Pons (tissue), 1 donor: ENCODE measurements around the gene RAD54L.
"Not testable (repeated sequence)": the region's sequence is repeated elsewhere in the genome, so short reads cannot be mapped to it uniquely, and the experiment has no call there.

ENCODE experiments used
- DNase-seq: peaks from one replicate; pipeline ENCODE4 v3.0.0-alpha.2; 2016; ENCODE audit warnings: low spot score

RAD54L gene

DNA sequence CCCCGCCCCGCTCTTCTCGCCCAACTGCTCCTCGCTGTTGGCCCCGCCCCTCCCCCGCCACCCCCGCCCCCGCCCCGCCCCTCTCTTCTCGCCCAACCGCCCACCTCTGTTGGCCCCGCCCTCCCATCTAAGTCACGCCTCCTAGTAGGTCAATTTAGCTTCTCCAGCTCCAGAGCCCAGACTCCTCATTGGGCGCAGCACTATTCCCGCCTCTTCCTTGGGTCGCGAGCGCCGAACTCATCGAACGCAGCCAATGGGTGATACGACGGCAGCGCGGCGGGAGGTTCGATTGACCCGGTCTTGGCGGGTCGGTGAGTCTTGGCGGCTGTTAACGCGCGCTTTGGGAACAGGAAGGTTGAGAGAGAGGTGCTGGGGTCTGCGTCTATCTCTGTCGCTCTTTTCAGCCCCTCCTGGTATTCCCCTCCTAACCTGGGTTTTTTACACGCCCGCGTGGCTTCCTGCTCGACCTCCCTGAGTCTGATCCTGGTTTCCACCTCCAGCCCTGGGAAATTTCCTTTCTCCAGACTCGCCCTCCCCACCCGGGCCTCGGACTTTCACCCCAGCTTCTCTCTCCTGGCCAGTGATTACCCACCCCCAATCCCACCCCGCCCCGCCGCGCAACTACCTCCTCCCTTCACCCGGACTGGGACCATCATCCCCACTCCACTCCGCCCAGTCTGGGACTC, at the start of gene RAD54L:
TSS of gene RAD54L (plus strand) at position 328 of the 686 bp plus-strand sequence. CDS start 643 bp downstream, outside the sequence.
- DNase-seq = peak; percentile 98

DNA sequence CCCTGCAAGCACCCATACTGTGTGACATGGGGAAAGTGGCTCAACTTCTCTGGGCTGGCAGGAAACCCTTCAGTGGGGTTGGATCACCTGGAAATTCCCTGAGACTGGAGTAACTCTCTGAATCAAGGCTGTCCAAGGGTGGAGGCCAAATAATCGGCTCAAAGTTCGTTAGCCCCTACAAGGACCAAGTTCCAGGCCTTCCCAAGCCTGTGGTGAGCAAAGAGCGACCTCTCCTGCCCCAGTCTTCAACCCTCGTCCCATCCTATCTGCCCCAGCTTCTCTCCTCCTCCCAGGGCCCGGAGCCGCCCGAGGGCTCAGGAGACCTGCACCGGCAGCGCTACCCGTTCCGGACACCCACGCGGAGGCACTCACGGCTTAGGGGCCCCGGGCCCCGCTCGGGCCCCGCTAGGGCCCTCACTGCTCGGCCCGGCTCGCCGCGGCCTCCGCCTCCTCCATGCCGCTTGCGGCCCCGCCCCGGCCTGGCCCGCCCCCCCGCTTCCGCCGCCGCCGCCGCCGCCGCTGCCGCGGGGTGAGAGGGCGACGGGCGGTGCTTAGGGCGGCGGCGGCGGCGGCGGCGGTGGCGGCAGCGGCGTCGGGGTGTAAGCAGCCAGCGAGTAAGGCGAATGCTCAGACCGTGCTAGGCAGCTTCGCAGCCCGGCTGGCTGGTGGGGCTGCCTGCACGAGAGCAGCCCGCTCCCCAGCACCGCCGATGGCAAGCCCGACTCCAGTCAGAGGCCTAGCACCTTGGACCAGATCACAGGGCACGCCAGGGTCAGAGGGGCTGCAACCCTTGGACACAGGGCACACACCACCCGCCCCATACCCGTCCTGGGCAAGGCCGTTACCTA, 49.4 kb upstream of the RAD54L start, which contains the start of gene POMGNT1:
TSS of gene POMGNT1 (minus strand) at position 471 of the 848 bp plus-strand sequence. CDS start 613 bp downstream, outside the sequence.
- DNase-seq = no peak

DNA sequence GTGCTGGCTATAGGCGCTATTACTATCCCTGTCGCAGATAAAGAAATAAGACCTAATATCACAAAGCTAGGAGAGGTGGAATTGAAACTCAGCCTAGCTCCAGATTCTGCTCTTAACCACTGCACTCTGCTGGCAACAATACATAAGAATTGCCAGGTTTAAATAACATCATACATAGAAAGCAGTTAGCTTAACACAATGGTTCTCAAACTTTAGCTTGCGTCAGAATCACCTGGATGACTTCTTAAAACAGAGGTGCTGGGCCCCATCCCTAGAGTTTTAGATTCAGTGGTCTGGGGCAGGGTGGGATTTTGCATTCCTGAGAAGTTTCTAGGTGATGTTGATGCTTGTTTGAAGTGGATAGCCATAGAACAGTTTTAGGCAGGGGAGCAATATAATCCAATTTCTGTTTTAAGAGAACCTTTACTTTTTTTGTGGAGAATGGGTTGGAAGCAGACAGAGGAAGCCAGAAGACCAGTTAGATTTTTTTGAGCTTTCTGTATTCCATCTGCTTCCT, 48.3 kb upstream of the RAD54L start:
- no peak for DNase-seq

DNA sequence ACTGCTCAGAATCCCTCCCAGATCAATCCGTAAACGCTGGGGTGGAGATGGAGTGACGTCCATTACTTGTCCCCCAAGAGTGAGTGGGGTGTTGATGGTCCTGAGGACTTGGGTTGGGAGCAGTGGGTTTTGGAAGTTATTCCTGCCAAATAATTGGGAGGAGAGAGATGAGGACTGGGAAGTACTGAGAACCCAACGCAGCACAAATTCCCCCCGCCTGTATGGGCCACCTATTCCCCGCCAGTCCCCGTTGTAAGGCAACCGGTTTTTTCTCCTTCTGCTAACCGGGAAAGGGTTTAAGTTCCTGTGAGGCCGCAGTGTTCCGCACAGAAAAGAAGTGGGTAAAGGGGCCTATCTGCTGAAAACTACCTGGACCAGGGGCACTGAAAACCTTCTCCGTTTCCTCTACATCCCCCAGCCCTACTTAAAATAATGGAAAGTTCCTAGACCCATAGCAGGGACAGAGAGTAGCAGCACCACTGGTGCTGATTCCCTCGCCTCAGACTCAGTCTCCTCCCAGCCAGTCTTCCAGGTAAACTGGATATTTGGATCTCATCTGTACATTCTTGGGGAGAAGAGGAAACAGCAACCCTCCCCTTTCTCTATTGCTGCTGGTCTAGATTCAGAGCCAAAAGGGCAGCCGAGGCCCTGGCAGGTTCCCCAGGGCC, 43.7 kb upstream of the RAD54L start:
- peak; percentile 56 for DNase-seq

GRCh38 chr1:46204406-46204742, 43.2 kb upstream of the RAD54L start:
- peak; percentile 66 for DNase-seq

DNA sequence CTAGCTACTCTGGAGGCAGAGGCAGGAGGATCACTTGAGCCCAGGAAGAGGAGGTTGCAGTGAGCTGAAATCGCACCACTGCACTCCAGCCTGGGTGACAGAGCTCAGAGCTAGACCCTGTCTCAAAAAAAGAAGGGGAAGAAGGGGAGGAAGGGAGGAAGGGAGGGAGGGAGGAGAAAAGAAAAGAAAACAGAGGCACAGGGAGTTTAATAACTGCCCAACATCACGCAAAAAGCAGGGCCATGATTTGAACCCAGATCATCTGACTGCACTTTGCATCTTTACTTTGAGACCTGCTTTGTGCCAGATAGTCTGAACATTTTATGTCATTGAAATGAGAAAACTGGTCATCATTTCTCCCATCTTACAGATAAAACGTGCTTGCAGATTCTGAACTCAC, 42.4 kb upstream of the RAD54L start:
- DNase-seq = no peak

GRCh38 chr1:46205791-46206190, 41.8 kb upstream of the RAD54L start:
- no peak for DNase-seq

DNA sequence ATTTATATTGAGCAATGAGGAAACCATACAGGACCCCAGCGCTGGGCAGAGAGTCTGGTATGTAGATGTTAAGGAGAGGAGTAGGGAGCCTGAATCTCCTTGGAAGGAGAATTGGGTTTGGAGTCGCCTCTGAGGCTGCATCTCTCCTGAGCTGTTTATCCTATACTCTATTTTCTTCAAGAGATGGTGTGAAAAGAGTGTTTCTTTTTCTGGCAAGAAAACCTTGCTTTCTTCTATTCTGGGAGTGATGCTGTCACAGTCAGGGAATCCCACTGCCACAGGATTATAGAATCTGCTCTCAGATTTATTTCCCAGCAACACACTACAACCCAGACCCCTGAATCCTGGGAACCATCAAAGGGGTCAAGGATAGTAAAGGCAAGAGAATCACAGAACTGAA, 41.2 kb upstream of the RAD54L start:
- no peak for DNase-seq

DNA sequence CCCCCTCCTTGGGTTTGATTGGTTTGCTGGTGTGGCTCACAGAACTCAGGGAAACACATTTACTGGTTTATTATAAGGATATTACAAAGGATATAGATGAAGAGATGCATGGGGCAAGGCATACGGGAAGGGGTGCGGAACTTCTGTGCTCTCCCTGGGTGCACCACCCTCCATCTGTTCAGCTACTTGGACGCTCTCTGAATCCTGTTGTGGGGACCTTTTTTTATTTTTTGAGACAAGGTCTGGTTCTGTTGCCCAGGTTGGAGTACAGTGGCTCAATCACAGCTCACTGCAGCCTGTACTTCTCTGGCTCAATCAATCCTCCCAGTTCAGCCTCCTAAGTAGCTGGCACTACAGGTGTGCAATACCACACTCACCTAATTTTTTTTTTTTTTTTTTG, 37.0 kb upstream of the RAD54L start:
- DNase-seq = no peak

- DNase-seq = no peak
Observed at GRCh38 chr1:46211051-46211450, 36.5 kb upstream of the RAD54L start.

- no peak for DNase-seq
Observed at GRCh38 chr1:46215504-46215903, 32.1 kb upstream of the RAD54L start.

DNA sequence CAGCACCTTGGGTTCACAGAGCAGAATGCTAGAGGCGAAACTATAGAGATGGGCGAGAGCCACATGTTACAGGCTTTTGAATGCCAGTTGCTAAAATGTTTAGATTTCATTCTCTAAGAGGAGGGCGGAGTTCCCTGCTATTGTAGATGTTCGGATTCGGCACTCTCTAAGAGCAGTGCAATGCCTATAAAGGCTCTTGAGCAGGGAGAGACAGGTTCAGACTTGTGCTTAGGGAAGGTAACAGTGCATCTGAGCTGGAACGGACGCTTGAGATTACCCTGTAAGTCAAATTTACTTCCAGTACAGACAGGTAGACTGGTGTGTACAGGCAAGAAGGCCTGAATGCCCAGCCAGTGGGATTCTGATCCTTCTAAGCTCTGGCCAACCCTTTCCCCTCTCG, 29.1 kb upstream of the RAD54L start:
- DNase-seq = no peak

GRCh38 chr1:46219551-46220520, 27.7 kb upstream of the RAD54L start:
- DNase-seq = peak; percentile 42

DNA sequence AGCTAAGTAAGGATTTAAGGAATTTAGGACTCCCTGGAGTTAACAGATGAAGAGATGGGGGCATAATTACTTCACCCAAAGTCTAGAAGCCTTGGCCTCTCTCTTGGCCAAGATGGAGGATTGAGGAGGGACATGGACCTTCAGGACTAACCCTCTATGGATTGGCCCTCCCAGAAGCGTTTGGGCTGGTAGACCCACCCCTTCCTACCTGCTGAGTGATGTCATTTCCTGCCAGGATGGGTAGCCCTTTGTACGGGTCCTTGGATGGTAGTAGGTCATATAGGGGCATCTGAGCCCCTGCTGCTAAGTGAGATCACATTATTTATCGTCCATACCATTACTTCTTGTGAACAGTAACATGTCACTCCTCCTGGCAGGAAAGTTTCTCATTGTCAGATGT, 26.8 kb upstream of the RAD54L start:
- no peak for DNase-seq

GRCh38 chr1:46221749-46222148, 25.8 kb upstream of the RAD54L start:
- DNase-seq = peak; percentile 96

- not testable (repeated sequence) for DNase-seq
Observed at GRCh38 chr1:46223055-46223454, 24.5 kb upstream of the RAD54L start.

- peak; percentile 96 for DNase-seq
Observed at GRCh38 chr1:46223472-46223943, 24.1 kb upstream of the RAD54L start.

GRCh38 chr1:46224966-46225365, 22.6 kb upstream of the RAD54L start:
- DNase-seq = peak; percentile 91

DNA sequence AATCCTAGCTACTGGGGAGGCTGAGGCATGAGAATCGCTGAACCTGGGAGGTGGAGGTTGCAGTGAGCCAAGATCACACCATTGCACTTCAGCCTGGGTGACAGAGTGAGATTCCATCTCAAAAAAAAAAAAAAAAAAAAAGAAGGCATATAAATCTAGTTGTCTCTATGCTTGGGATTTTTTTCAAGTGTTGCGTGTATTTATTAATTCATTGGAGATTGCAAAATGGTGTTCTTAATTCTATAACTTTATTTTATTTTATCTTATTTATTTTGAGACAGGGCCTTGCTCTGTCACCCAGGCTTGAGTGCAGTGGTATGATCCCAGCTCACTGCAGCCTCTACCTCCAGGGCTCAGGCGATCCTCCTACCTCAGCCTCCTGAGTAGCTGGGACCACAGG, 16.3 kb upstream of the RAD54L start:
- not testable (repeated sequence) for DNase-seq

GRCh38 chr1:46236882-46237281, 10.7 kb upstream of the RAD54L start:
- DNase-seq = no peak

GRCh38 chr1:46238865-46239264, 8.7 kb upstream of the RAD54L start:
- not testable (repeated sequence) for DNase-seq
